Right lobe of liver (tissue), 4 donors: ENCODE results near the gene ACACA.

Experiments used
- POLR2A ChIP-seq: fragments of 450-650 bp; IDR thresholded peaks from one replicate; pipeline ENCODE4 v1.6.1; 2017; ENCODE audit warnings: antibody characterized with exemption, mild to moderate bottlenecking
- TF ChIP-seq, protein P1 (sequence below), 4 donors: fragments of 200-600 bp in 3 of 4; fragments of 450-650 bp in 1 of 4; IDR thresholded peaks; one replicate each; pipeline versions ENCODE4 v1.5.1 to v1.8.0; 2016 to 2022; ENCODE audit warnings: antibody characterized with exemption in 4 of 4, mild to moderate bottlenecking in 2 of 4
- donor health status: DM: no; HTN: no; CAD: no.
- donor health status: DM: no; HTN: no; CAD: no.
- donor health status: DM: no; HTN: yes; CAD: no.

- TF ChIP-seq, protein P1, sequence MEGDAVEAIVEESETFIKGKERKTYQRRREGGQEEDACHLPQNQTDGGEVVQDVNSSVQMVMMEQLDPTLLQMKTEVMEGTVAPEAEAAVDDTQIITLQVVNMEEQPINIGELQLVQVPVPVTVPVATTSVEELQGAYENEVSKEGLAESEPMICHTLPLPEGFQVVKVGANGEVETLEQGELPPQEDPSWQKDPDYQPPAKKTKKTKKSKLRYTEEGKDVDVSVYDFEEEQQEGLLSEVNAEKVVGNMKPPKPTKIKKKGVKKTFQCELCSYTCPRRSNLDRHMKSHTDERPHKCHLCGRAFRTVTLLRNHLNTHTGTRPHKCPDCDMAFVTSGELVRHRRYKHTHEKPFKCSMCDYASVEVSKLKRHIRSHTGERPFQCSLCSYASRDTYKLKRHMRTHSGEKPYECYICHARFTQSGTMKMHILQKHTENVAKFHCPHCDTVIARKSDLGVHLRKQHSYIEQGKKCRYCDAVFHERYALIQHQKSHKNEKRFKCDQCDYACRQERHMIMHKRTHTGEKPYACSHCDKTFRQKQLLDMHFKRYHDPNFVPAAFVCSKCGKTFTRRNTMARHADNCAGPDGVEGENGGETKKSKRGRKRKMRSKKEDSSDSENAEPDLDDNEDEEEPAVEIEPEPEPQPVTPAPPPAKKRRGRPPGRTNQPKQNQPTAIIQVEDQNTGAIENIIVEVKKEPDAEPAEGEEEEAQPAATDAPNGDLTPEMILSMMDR (IDR thresholded peaks at IDR 0.05) = no peak
- TF ChIP-seq POLR2A = no peak
Measured at GRCh38 chr17:37388266-37388665, 18.4 kb downstream of the ACACA start.
